Measurements from ENCODE around the gene OGT.
"Not testable (repeated sequence)": the region's sequence is repeated elsewhere in the genome, so short reads cannot be mapped to it uniquely, and the experiment has no call there.

The OGT gene

DNA sequence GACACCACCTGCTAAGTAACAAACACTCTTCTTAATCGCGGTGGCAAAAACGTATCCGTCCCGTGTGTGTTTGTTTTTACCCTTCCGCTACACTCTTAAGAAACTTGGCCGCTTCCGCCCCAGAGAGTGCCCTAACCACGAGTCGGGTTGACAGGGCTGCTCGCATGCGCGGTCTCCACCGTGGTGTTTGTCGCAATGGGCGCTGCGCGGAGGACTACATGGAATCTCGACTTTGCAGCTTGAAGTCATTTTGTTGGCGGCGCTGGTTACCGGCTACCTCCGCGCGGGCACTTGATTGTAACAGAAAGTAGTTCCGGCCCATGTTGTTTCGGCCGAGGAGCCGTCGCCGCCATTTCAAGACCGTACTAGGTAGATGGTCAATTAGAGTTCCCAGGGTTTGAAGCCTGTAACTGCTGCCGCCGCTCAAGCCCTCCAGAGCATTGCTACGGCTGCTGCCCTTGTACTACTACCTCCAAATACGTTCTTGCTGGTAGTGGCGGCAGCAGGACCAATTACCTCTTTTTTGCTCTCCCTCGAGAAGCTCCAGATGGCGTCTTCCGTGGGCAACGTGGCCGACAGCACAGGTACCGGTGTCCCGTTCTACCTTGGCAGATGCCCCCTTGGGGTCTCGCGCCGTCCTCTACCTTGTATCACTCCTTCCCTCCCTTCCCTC lies at the start of gene OGT:
Gene OGT (plus strand): TSS at position 352 of the 673 bp plus-strand sequence. CDS start 196 bp downstream, at position 548.
- no peak for TF ChIP-seq ZFX (IDR thresholded peaks at IDR 0.05)
- TF ChIP-seq, protein P1, sequence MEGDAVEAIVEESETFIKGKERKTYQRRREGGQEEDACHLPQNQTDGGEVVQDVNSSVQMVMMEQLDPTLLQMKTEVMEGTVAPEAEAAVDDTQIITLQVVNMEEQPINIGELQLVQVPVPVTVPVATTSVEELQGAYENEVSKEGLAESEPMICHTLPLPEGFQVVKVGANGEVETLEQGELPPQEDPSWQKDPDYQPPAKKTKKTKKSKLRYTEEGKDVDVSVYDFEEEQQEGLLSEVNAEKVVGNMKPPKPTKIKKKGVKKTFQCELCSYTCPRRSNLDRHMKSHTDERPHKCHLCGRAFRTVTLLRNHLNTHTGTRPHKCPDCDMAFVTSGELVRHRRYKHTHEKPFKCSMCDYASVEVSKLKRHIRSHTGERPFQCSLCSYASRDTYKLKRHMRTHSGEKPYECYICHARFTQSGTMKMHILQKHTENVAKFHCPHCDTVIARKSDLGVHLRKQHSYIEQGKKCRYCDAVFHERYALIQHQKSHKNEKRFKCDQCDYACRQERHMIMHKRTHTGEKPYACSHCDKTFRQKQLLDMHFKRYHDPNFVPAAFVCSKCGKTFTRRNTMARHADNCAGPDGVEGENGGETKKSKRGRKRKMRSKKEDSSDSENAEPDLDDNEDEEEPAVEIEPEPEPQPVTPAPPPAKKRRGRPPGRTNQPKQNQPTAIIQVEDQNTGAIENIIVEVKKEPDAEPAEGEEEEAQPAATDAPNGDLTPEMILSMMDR (conservative IDR thresholded peaks at IDR 0.05), result no peak
- peak within 1 kb of the TSS; percentile 96 for H3K27ac ChIP-seq

DNA sequence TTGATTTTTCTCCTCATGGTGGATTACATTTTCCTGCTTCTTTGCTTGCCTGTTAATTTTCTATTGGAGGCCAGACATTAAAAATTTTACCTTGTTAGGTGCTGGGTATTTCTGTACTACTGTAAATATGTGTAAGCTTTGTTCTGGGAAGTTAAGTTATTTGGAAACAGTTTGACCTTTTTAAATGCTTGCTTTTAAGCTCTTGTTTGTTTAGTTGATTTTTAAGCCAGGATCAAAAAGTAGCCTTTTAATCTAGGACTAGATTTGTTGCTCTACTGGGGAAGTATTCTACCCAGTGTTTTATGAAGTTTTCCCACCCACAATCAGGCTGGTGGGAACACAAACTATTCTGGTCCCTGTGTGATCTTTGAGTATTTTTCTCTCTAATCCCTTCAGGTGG lies 45.1 kb upstream of the OGT start:
- TF ChIP-seq, protein P1 (conservative IDR thresholded peaks at IDR 0.05), result no peak
- TF ChIP-seq ZFX (IDR thresholded peaks at IDR 0.05), result no peak
- peak overlapping the region; percentile 47 for H3K27ac ChIP-seq

DNA sequence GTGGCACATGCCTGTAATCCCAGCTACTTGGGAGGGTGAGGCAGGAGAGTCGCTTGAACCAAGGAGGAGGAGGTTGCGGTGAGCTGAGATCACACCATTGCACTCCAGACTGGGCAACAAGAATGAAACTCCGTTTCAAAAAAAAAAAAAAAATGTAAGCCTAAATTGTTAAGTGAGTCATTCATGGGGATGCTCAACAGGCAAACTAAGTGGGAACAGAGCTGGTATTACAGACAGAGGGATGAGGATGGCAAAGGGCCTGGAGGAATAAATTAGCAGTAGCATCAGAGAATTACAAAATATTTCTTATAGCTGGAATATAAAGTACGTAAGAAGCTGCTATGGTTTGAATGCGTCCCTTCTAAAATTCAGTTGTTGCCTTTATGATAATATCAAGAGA lies 43.4 kb upstream of the OGT start:
- TF ChIP-seq, protein P1 (conservative IDR thresholded peaks at IDR 0.05), result no peak
- no peak for TF ChIP-seq ZFX (IDR thresholded peaks at IDR 0.05)
- no peak overlapping the region for H3K27ac ChIP-seq

DNA sequence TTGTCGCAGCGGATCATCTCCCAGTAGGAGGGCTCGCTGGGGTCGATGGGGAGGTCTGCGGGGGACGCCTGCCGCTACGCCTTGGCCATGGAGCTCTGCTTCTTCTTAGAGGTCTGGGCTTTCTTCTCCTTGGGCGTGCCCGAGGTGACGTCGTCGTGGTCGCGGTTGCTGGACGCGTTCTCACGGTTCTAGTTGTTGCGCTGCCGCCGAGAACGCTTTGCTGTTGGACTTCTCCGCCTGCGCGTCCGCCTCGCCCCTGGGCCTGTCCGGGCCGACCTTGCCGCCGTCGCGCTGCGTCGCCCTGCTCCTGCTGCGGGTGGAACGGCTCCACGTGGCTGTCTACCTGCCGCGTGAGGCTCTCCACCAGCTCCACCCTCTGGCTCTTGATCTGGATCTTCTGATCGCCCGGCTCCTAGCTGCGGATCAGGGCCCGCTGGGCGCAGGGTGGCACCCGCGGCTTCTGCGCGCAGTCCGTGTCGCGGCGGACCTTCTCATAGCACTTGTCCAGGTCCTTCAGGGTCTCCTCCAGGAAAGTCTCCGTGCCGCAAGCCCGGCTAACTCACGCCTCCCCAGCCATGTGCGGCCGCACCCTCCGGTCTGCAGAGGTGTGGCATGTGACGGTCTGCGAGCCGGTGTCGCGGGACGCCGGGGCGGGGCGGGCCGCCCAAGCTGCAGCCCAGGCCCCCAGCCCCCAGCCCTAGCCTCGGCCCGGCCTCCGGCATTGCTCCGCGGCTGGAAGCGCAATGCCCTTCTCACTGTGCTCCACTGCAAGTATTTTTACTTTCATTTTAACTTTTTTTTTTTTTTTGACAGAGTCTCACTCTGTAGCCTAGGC lies 40.5 kb upstream of the OGT start:
- TF ChIP-seq, protein P1 (conservative IDR thresholded peaks at IDR 0.05), result no peak
- no peak for TF ChIP-seq ZFX (IDR thresholded peaks at IDR 0.05)
- H3K27ac ChIP-seq, result no peak overlapping the region

DNA sequence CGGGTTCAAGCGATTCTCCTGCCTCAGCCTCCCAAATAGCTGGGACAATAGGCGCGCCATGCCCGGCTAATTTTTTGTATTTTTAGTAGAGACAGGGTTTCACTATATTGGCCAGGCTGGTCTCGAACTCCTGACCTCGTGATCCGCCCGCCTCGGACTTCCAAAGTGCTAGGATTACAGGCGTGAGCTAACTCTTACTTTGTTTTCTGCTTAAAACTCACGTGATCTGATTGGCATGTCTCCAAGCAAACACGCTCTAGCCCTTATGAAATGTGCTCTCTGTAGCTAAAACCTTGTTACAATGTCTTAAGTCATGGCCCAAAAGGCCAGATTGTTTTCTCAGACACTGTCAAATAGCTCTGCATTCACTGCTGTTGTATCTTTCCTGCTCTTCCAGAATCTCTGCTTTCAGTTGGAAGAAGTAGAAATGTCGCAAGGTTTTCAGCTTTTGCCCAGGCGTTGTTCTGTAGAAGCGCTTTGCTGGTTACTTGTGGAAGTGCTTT lies 39.7 kb upstream of the OGT start:
- H3K27ac ChIP-seq, result no peak overlapping the region
- no peak for TF ChIP-seq ZFX (IDR thresholded peaks at IDR 0.05)
- TF ChIP-seq, protein P1 (conservative IDR thresholded peaks at IDR 0.05), result no peak

DNA sequence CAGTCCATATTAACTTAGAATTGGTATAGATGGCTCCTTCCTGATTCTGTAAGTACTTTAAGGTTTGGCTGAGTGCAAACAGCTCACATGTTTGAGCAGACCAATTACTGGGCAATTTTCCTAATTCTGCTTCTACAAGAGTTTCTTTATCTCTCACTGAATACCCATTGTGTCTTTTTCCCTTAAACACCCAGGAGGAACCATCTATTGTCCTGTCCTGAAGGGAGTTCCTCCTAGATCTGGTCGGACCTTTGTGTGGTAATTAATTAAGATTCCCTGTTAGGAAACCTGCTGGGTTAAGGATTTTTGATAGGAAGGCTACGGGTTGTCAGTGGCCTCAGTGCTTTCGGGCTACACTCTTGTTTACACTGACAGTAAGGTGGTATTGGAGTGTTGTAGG lies 36.9 kb upstream of the OGT start:
- not testable (repeated sequence) for H3K27ac ChIP-seq

DNA sequence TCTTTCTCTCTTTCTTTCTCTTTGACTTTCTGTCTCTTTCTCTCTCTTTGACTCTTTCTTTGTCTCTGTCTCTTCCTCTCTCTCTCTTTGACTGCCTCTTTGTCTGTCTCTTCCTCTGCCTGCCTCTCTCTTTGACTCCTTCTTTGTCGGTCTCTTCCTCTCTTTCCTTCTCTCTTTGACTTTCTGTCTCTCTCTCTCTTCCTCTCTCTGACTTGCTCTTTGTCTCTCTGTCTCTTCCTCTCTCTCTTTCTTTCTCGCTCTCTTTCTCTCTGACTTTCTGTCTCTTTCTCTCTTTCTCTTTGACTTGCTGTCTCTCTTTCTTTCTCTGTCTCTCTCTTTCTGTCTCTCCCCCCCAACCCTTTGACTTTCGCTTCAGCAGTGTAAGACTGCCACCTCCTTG lies 36.4 kb upstream of the OGT start:
- TF ChIP-seq ZFX (IDR thresholded peaks at IDR 0.05), result no peak
- TF ChIP-seq, protein P1 (conservative IDR thresholded peaks at IDR 0.05), result no peak
- no peak overlapping the region for H3K27ac ChIP-seq

DNA sequence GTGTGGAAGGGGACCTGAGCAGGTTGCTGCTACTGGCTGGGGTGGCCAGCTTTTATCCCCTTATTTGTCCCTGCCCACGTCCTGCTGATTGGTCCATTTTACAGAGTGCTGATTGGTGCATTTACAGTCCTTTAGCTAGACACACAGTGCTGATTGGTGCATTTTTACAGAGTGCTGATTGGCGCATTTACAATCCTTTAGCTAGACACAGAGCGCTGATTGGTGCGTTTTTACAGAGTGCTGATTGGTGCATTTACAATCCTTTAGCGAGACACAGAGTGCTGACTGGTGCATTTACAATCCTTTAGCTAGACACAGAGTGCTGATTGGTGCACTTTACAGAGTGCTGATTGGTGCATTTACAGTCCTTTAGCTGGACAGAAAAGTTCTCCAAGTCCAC lies 30.8 kb upstream of the OGT start:
- H3K27ac ChIP-seq, result not testable (repeated sequence)

All from C4-2B (cell line).